GM12864 (cell line): ENCODE data around the gene CTTN.

Experiments
- DNase-seq: peaks from one replicate; pipeline ENCODE4 v3.0.0-alpha.2; 2011; ENCODE audit warnings: low read depth
- H3K4me3 ChIP-seq: 2 replicates; pipeline ENCODE4 v1.5.1; 2011; ENCODE audit warnings: mild to moderate bottlenecking, low read depth, low read length, control low read depth
- CTCF ChIP-seq: IDR thresholded peaks from 2 replicates; pipeline ENCODE4 v1.5.1; 2011; ENCODE audit warnings: low read depth, mild to moderate bottlenecking, moderate library complexity, low read length, control low read depth, inconsistent platforms; ENCODE audit errors: missing control alignments

CTTN gene

GRCh38 chr11:70421123-70421522, 22.8 kb downstream of the CTTN start:
- no peak overlapping the region for H3K4me3 ChIP-seq
- DNase-seq = no peak
- no peak for TF ChIP-seq CTCF

DNA sequence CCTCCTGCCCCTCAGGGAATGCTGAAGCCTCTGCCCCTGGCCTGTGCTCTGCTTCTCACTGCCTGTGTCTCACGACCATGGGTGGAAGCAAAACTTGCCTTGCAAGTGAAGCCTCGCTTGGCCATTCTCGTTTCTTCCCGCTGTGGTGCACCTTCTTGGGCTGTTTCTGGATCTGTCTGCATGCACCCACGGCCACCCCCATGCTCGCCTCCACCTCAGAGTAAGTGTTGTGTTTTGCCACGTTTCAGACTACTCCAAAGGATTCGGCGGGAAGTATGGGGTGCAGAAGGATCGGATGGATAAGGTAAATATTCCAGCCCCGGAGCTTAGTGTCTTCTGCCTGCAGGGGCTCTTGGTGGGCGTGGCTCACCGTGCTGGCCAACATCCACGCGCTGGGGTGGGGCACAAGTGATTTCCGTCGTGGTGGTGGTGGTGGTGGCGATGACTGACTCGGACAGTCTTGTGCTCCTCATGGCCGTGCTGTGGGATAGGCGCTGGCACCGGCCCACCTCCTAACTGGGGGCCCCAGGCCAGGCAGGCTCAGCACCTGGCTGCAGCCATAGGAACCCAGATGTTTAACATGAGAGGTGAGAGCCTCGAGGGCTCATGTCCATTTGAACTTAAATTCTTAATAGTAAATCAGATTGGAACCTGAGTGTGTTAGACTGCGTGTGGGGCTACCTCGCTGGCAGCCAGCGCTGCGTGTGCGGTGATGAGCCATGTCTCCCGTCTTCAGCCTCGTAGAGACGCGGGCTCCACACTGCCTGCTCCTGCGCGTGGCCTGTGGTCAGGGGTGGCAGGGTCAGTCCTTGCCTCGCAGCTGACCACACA, 24.6 kb downstream of the CTTN start:
- no peak for DNase-seq
- no peak overlapping the region for H3K4me3 ChIP-seq
- TF ChIP-seq CTCF = no peak

GRCh38 chr11:70423523-70424505, 25.5 kb downstream of the CTTN start:
- no peak overlapping the region for H3K4me3 ChIP-seq
- no peak for TF ChIP-seq CTCF
- DNase-seq = no peak

GRCh38 chr11:70424765-70425344, 26.5 kb downstream of the CTTN start:
- H3K4me3 ChIP-seq = no peak overlapping the region
- TF ChIP-seq CTCF = no peak
- no peak for DNase-seq

- no peak for DNase-seq
- TF ChIP-seq CTCF = no peak
- H3K4me3 ChIP-seq = no peak overlapping the region
Observed at GRCh38 chr11:70427436-70427835, 29.1 kb downstream of the CTTN start.

- no peak for DNase-seq
- H3K4me3 ChIP-seq = no peak overlapping the region
- TF ChIP-seq CTCF = no peak
Observed at GRCh38 chr11:70428701-70429427, 30.5 kb downstream of the CTTN start.
